ENCODE measurements around the gene RRP9.

DNA sequence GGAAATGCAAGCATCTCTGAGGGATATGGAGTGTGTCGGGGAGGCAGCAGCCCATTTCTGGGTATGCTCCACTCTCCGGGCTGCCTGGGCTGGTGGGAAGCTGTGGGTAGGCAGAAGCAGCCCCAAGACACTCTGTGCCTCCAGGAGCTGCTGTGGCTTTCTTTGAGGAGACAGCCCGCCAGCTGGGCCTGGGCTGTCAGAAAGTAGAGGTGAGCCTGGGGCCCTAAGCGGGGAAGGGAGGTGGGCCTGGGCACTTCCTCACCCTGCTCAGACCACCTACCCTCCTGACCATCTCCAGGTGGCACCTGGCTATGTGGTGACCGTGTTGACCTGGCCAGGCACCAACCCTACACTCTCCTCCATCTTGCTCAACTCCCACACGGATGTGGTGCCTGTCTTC is 43.4 kb upstream of the RRP9 start:
- TF ChIP-seq, protein P1, sequence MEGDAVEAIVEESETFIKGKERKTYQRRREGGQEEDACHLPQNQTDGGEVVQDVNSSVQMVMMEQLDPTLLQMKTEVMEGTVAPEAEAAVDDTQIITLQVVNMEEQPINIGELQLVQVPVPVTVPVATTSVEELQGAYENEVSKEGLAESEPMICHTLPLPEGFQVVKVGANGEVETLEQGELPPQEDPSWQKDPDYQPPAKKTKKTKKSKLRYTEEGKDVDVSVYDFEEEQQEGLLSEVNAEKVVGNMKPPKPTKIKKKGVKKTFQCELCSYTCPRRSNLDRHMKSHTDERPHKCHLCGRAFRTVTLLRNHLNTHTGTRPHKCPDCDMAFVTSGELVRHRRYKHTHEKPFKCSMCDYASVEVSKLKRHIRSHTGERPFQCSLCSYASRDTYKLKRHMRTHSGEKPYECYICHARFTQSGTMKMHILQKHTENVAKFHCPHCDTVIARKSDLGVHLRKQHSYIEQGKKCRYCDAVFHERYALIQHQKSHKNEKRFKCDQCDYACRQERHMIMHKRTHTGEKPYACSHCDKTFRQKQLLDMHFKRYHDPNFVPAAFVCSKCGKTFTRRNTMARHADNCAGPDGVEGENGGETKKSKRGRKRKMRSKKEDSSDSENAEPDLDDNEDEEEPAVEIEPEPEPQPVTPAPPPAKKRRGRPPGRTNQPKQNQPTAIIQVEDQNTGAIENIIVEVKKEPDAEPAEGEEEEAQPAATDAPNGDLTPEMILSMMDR (IDR thresholded peaks at IDR 0.05; ENCODE audit: low read depth, low read length): no peak
- TF ChIP-seq, protein P2, sequence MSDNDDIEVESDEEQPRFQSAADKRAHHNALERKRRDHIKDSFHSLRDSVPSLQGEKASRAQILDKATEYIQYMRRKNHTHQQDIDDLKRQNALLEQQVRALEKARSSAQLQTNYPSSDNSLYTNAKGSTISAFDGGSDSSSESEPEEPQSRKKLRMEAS (IDR thresholded peaks at IDR 0.05; ENCODE audit: low read depth, low read length): no peak
